AG04450 (cell line): ENCODE data around the gene SRY. TPM values are rescaled to one million over a fixed set of nuclear protein-coding genes. Genes with fewer than 3 reads are reported as not detected.
"Not testable (repeated sequence)": the region's sequence is repeated elsewhere in the genome, so short reads cannot be mapped to it uniquely, and the experiment has no call there.

ENCODE experiments used
- CTCF ChIA-PET: fragments of 300-600, 350-600 bp; formaldehyde crosslinking; extraction: SDS; loops from one replicate; lab custom pipeline; 2022; ENCODE audit warnings: antibody characterized with exemption, inconsistent platforms; lab: Charles Lee
- POLR2A ChIA-PET: fragments of 350-600 bp; formaldehyde crosslinking; extraction: SDS; loops from one replicate; lab custom pipeline; 2021; ENCODE audit warnings: antibody characterized with exemption, inconsistent platforms; lab: Yijun Ruan, JAX
- DNase-seq: peaks from one replicate; pipeline ENCODE4 v3.0.0-alpha.2; 2011; ENCODE audit warnings: low read depth, low spot score
- H3K27ac ChIP-seq: one replicate; pipeline ENCODE4 v1.5.1; 2012; ENCODE audit warnings: low read depth, low read length, control low read depth
- H3K27me3 ChIP-seq: one replicate; pipeline ENCODE4 v1.6.0; 2012; ENCODE audit warnings: low read length; ENCODE audit not compliant: control insufficient read depth, insufficient read depth
- H3K4me3 ChIP-seq: 2 replicates; pipeline ENCODE4 v1.5.1; 2011; ENCODE audit warnings: mild to moderate bottlenecking, low read depth, low read length, control low read depth
- H3K9me3 ChIP-seq: 2 replicates; pipeline ENCODE4 v1.5.1; 2012; ENCODE audit warnings: low read length; ENCODE audit not compliant: control insufficient read depth, insufficient read depth
- CTCF ChIP-seq: IDR thresholded peaks from 2 replicates; pipeline ENCODE4 v1.5.1; 2011; ENCODE audit warnings: low read depth, low read length, control low read depth, inconsistent platforms
- polyA minus RNA-seq: library from RNA; depleted of rRNA, polyadenylated mRNA; stranded (reverse); fragments of >200 nt; gene quantifications from 2 replicates; pipeline ENCODE4 v1.2.3, GENCODE V29; 2011; rRNA and poly(A)+ RNA removed
- polyA plus RNA-seq: library from polyadenylated mRNA; depleted of rRNA; stranded (reverse); fragments of >200 nt; gene quantifications from 2 replicates; pipeline ENCODE4 v1.2.3, GENCODE V29; 2011; rRNA removed

Gene SRY
- not detected in 2 replicates for polyA plus RNA-seq
- polyA minus RNA-seq = not detected in 2 replicates

GRCh38 chrY:2787600-2787999 lies at the start of gene SRY:
Gene SRY, minus strand, starts transcription at chrY:2787682. Its CDS starts 79 bp downstream, at chrY:2787603.
- H3K4me3 ChIP-seq = 0 out of 2 replicates have a peak within 1 kb of the TSS, but pooled peaks have one; percentile 23
- TF ChIP-seq CTCF = no peak
- ChIA-PET POLR2A (no interaction called here), CTCF (no interaction called here)
- H3K9me3 ChIP-seq = peaks cover 3% of the 10 kb centered on the region; the same call in 1 of the 2 replicates
- peaks cover 30% of the 10 kb centered on the region for H3K27me3 ChIP-seq
- H3K27ac ChIP-seq = no peak within 1 kb of the TSS
- DNase-seq = no peak

GRCh38 chrY:2837078-2837477 lies 49.6 kb upstream of the SRY start:
- ChIA-PET CTCF (no interaction called here), POLR2A (no interaction called here)
- Histone ChIP-seq H3K27ac (no peak overlapping the region), H3K9me3 (no peaks in the 10 kb centered on the region; the same call in 1 of the 2 replicates), H3K27me3 (peaks cover 5% of the 10 kb centered on the region), H3K4me3 (no peak overlapping the region)
- no peak for TF ChIP-seq CTCF
- no peak for DNase-seq

GRCh38 chrY:2835230-2835629 lies 47.7 kb upstream of the SRY start:
- Histone ChIP-seq H3K27ac (no peak overlapping the region), H3K27me3 (peaks cover 5% of the 10 kb centered on the region), H3K9me3 (no peaks in the 10 kb centered on the region), H3K4me3 (no peak overlapping the region)
- ChIA-PET CTCF (no interaction called here), POLR2A (no interaction called here)
- TF ChIP-seq CTCF = no peak
- no peak for DNase-seq

- Histone ChIP-seq H3K27me3 (peaks cover 5% of the 10 kb centered on the region), H3K9me3 (no peaks in the 10 kb centered on the region), H3K4me3 (no peak overlapping the region), H3K27ac (no peak overlapping the region)
- TF ChIP-seq CTCF = no peak
- CTCF ChIA-PET = no interaction called here
- POLR2A ChIA-PET = no interaction called here
- no peak for DNase-seq
Measured at GRCh38 chrY:2828497-2828896, 41.0 kb upstream of the SRY start.

- CTCF ChIA-PET = no interaction called here
Measured at GRCh38 chrY:2824471-2824870, 37.0 kb upstream of the SRY start.

GRCh38 chrY:2817146-2817896 lies 29.8 kb upstream of the SRY start:
- H3K9me3 ChIP-seq, H3K27me3 ChIP-seq, POLR2A ChIA-PET, DNase-seq, H3K27ac ChIP-seq, H3K4me3 ChIP-seq: not testable (repeated sequence)
- CTCF ChIA-PET = interaction anchor here (0.7 kb wide), 1 partner anchor 12 kb away, joined by 3 read pairs; no protein-coding TSS in a partner anchor

More at GRCh38 chrY:2824471-2824870, 37.0 kb upstream of the SRY start:
- H3K27ac ChIP-seq = no peak overlapping the region
- H3K4me3 ChIP-seq = no peak overlapping the region
- no peak for TF ChIP-seq CTCF
- no peak for DNase-seq
- POLR2A ChIA-PET = no interaction called here
- H3K27me3 ChIP-seq = peaks cover 2% of the 10 kb centered on the region
- H3K9me3 ChIP-seq = no peaks in the 10 kb centered on the region
